Right ventricle myocardium inferior (tissue), 1 donor: Measurements from ENCODE around the gene FGF14. TPM values are rescaled to one million over a fixed set of nuclear protein-coding genes. Genes with fewer than 3 reads are reported as not detected.
A peak's percentile ranks its signal among the peaks of the same experiment; 100 is the strongest.

Experiments
- ATAC-seq: fragments of 200-7000 bp; cut with Tn5 transposase; one replicate; pipeline ENCODE4 v1.9.1; 2020; ENCODE audit warnings: mild to moderate bottlenecking, moderate library complexity
- DNase-seq: peaks from one replicate; pipeline ENCODE4 v3.0.0; 2021; ENCODE audit errors: missing footprints
- intact Hi-C: fragments of 100-400 bp; cut with DNase I; formaldehyde crosslinking; loops from one replicate; pipeline ENCODE4 v1.11.0; 2022
- total RNA-seq: library from RNA; stranded (reverse); fragmentation: NEBNext Ultra II Directional; extraction: Animal tissue kit (Norgen Biotek cat#: 25700); gene quantifications from one replicate; pipeline ENCODE4 v1.2.1, GENCODE V29; 2021
- donor health status: DM: no; HTN: yes; CAD: no; lungs with severe emphysema.

FGF14 gene
- total RNA-seq, 1 donor from 2014 or later = 3.6 TPM

- ATAC-seq = no peak
Observed at GRCh38 chr13:102280366-102280765, 121.5 kb downstream of the FGF14 start.

GRCh38 chr13:102277286-102277685, 124.6 kb downstream of the FGF14 start:
- peak; percentile 67 for DNase-seq
- intact Hi-C loops = no loop called here
- ATAC-seq = peak; percentile 91

More at GRCh38 chr13:102280366-102280765, 121.5 kb downstream of the FGF14 start:
- no peak for DNase-seq
- intact Hi-C loops = no loop called here

GRCh38 chr13:102276404-102276803, 125.4 kb downstream of the FGF14 start:
- intact Hi-C loops = no loop called here
- DNase-seq (no peak), ATAC-seq (no peak)

- ATAC-seq (peak; percentile 53), DNase-seq (no peak)
- intact Hi-C loops = no loop called here
Observed at GRCh38 chr13:102275969-102276368, 125.9 kb downstream of the FGF14 start.

GRCh38 chr13:102273111-102273510, 128.7 kb downstream of the FGF14 start:
- intact Hi-C loops = no loop called here

GRCh38 chr13:102267191-102267590, 134.7 kb downstream of the FGF14 start:
- no peak for DNase-seq
- no peak for ATAC-seq
- intact Hi-C loops = no loop called here

More at GRCh38 chr13:102273111-102273510, 128.7 kb downstream of the FGF14 start:
- DNase-seq (no peak), ATAC-seq (no peak)

- intact Hi-C loops = no loop called here
- DNase-seq = no peak
- ATAC-seq = no peak
Observed at GRCh38 chr13:102261809-102262208, 140.0 kb downstream of the FGF14 start.

- ATAC-seq = no peak
- DNase-seq = no peak
- intact Hi-C loops = no loop called here
Observed at GRCh38 chr13:102261316-102261715, 140.5 kb downstream of the FGF14 start.

GRCh38 chr13:102260256-102260655, 141.6 kb downstream of the FGF14 start:
- intact Hi-C loops = no loop called here
- no peak for DNase-seq
- ATAC-seq = no peak

GRCh38 chr13:102255409-102255808, 146.4 kb downstream of the FGF14 start:
- no peak for DNase-seq
- no peak for ATAC-seq
- intact Hi-C loops = no loop called here

GRCh38 chr13:102251817-102252216, 150.0 kb downstream of the FGF14 start:
- intact Hi-C loops = no loop called here

GRCh38 chr13:102250448-102250847, 151.4 kb downstream of the FGF14 start:
- DNase-seq = no peak
- ATAC-seq = no peak
- intact Hi-C loops = no loop called here

More at GRCh38 chr13:102251817-102252216, 150.0 kb downstream of the FGF14 start:
- no peak for DNase-seq
- ATAC-seq = no peak

GRCh38 chr13:102244607-102245227, 157.1 kb downstream of the FGF14 start:
- ATAC-seq (no peak), DNase-seq (no peak)
- intact Hi-C loops = no loop called here

- intact Hi-C loops = no loop called here
- ATAC-seq = no peak
- no peak for DNase-seq
Observed at GRCh38 chr13:102240110-102240509, 161.7 kb downstream of the FGF14 start.

- DNase-seq (no peak), ATAC-seq (no peak)
- intact Hi-C loops = no loop called here
Observed at GRCh38 chr13:102237230-102237629, 164.6 kb downstream of the FGF14 start.

GRCh38 chr13:102236830-102237229, 165.0 kb downstream of the FGF14 start:
- intact Hi-C loops = no loop called here
- ATAC-seq (no peak), DNase-seq (no peak)

- no peak for DNase-seq
- ATAC-seq = no peak
- intact Hi-C loops = no loop called here
Observed at GRCh38 chr13:102236341-102236740, 165.5 kb downstream of the FGF14 start.

- intact Hi-C loops = no loop called here
- ATAC-seq (no peak), DNase-seq (no peak)
Observed at GRCh38 chr13:102235689-102236088, 166.2 kb downstream of the FGF14 start.

GRCh38 chr13:102234618-102235017, 167.2 kb downstream of the FGF14 start:
- DNase-seq (no peak), ATAC-seq (no peak)
- intact Hi-C loops = no loop called here

GRCh38 chr13:102233566-102234208, 168.2 kb downstream of the FGF14 start:
- no peak for DNase-seq
- intact Hi-C loops = no loop called here
- no peak for ATAC-seq

- no peak for DNase-seq
- intact Hi-C loops = no loop called here
- ATAC-seq = no peak
Observed at GRCh38 chr13:102231479-102231878, 170.4 kb downstream of the FGF14 start.
